ENCODE results near the gene SERTAD1. TPM values are rescaled to one million over a fixed set of nuclear protein-coding genes. Genes with fewer than 3 reads are reported as not detected.
"Not testable (repeated sequence)": the region's sequence is repeated elsewhere in the genome, so short reads cannot be mapped to it uniquely, and the experiment has no call there.

SERTAD1 gene
- total and polyA plus RNA-seq, 4 donors = 13.0 to 27.8 (median 17.7) TPM

DNA sequence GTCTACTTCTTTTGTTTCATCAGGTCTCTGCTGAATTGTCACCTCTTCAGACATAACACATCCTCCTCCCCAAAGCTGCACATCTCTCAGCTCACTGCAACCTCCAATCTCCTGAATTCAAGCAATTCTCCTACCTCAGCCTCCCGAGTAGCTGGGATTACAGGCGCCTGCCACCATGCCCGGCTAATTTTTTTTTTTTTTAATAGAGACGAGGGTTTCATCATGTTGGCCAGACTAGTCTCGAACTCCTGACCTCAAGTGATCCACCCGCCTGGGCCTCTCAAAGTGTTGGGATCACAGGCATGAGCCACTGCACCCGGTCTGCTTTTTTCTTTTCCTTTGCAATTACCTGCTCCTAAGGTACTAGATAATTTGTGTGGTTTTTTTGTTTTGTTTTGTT lies 7.0 kb upstream of the SERTAD1 start:
- ATAC-seq (ENCODE audit: low FRiP score); H3K27me3 ChIP-seq (ENCODE audit: control insufficient read depth in 1 of 2, insufficient read depth in 2 of 2, low read length in 1 of 2); H3K4me3 ChIP-seq (ENCODE audit: low read length in 2 of 2); DNase-seq; H3K9me3 ChIP-seq (ENCODE audit: control insufficient read depth, low read length); intact Hi-C loops (cut with DNase I); H3K36me3 ChIP-seq (ENCODE audit: control insufficient read depth in 1 of 2, insufficient read depth in 2 of 2, low read length in 1 of 2); H3K4me1 ChIP-seq (ENCODE audit: control insufficient read depth in 1 of 2, insufficient read depth in 2 of 2, low read length in 2 of 2): not testable (repeated sequence)
- peak overlapping the region; percentile 68 to 99 for H3K27ac ChIP-seq (ENCODE audit: low read depth in 1 of 2, low read length in 2 of 2)
- WGBS, 2 donors = 37 to 44% methylated on average over 7 of the region's 7 CpGs

DNA sequence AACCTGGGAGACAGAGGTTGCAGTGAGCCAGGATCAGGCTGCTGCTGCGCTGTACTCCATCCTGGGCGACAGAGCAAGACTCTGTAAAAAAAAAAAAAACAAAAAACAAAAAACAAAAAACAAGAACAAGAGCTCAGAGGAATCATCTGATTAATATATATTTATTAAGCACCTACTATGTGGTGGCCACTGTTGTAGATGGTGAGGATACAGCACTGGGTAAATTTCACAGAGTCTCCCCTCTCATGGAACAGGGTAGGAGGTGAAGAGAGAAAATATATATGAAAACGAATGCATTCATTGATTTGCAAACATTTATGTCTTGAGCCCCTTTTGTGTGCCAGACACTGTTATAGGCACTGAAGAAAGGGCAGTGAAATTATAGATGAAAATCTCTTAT lies 5.9 kb upstream of the SERTAD1 start:
- intact Hi-C loops (cut with DNase I) = no loop called here
- Histone ChIP-seq H3K9me3 (ENCODE audit: control insufficient read depth, low read length) (no peaks in the 10 kb centered on the region), H3K4me1 (ENCODE audit: control insufficient read depth in 1 of 2, insufficient read depth in 2 of 2, low read length in 2 of 2) (no peaks in the 10 kb centered on the region), H3K27ac (ENCODE audit: low read depth in 1 of 2, low read length in 2 of 2) (no peak overlapping the region), H3K36me3 (ENCODE audit: control insufficient read depth in 1 of 2, insufficient read depth in 2 of 2, low read length in 1 of 2) (no peaks in the 10 kb centered on the region), H3K4me3 (ENCODE audit: low read length in 2 of 2) (no peak overlapping the region), H3K27me3 (ENCODE audit: control insufficient read depth in 1 of 2, insufficient read depth in 2 of 2, low read length in 1 of 2) (no peaks in the 10 kb centered on the region)
- ATAC-seq (ENCODE audit: low FRiP score) = no peak
- no peak for DNase-seq
- 89% methylated on average over 3 of the region's 3 CpGs for WGBS, 2 donors

GRCh38 chr19:40430242-40430641 lies 4.5 kb upstream of the SERTAD1 start:
- H3K4me1 ChIP-seq (ENCODE audit: control insufficient read depth in 1 of 2, insufficient read depth in 2 of 2, low read length in 2 of 2); H3K27ac ChIP-seq (ENCODE audit: low read depth in 1 of 2, low read length in 2 of 2); H3K27me3 ChIP-seq (ENCODE audit: control insufficient read depth in 1 of 2, insufficient read depth in 2 of 2, low read length in 1 of 2); H3K36me3 ChIP-seq (ENCODE audit: control insufficient read depth in 1 of 2, insufficient read depth in 2 of 2, low read length in 1 of 2); H3K9me3 ChIP-seq (ENCODE audit: control insufficient read depth, low read length); intact Hi-C loops (cut with DNase I); H3K4me3 ChIP-seq (ENCODE audit: low read length in 2 of 2); DNase-seq; ATAC-seq (ENCODE audit: low FRiP score): not testable (repeated sequence)
- WGBS, 2 donors = 93% methylated on average over 10 of the region's 10 CpGs

DNA sequence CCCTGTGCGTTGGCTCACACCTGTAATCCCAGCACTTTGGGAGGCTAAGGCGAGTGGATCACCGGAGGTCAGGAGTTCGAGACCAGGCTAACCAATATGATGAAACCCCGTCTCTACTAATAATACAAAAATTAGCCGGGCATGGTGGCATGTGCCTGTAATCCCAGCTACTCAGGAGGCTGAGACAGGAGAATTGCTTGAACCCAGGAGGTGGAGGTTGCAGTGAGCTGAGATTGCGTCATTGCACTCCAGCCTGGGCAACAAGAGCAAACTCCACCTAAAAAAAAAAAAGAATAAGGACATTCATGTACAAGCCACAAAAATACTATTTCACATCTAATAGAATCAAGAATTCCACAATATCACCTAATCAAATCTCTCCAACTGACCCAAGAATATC lies 2.4 kb upstream of the SERTAD1 start:
- WGBS, 2 donors = 94 to 96% methylated on average over 7 of the region's 7 CpGs
- not testable (repeated sequence) for DNase-seq; ATAC-seq (ENCODE audit: low FRiP score); H3K27ac ChIP-seq (ENCODE audit: low read depth in 1 of 2, low read length in 2 of 2); H3K4me1 ChIP-seq (ENCODE audit: control insufficient read depth in 1 of 2, insufficient read depth in 2 of 2, low read length in 2 of 2); H3K27me3 ChIP-seq (ENCODE audit: control insufficient read depth in 1 of 2, insufficient read depth in 2 of 2, low read length in 1 of 2); H3K9me3 ChIP-seq (ENCODE audit: control insufficient read depth, low read length); H3K36me3 ChIP-seq (ENCODE audit: control insufficient read depth in 1 of 2, insufficient read depth in 2 of 2, low read length in 1 of 2); H3K4me3 ChIP-seq (ENCODE audit: low read length in 2 of 2)
- intact Hi-C loops (cut with DNase I) = loop anchor here in 1 of 2 donors (10.0 kb wide), 1 partner anchor 123 kb away; no protein-coding TSS in a partner anchor

GRCh38 chr19:40424637-40425449 lies 949 bp downstream of the SERTAD1 start:
- DNase-seq (no peak), ATAC-seq (ENCODE audit: low FRiP score) (no peak)
- H3K4me3 ChIP-seq (ENCODE audit: low read length in 2 of 2) = peak overlapping the region; percentile 74 to 88
- H3K27me3 ChIP-seq (ENCODE audit: control insufficient read depth in 1 of 2, insufficient read depth in 2 of 2, low read length in 1 of 2) = no peaks in the 10 kb centered on the region
- peaks cover 0 to 4% of the 10 kb centered on the region in 2 donors for H3K36me3 ChIP-seq (ENCODE audit: control insufficient read depth in 1 of 2, insufficient read depth in 2 of 2, low read length in 1 of 2)
- H3K27ac ChIP-seq (ENCODE audit: low read depth in 1 of 2, low read length in 2 of 2) = peak overlapping the region; percentile 99 to 100
- no peaks in the 10 kb centered on the region for H3K4me1 ChIP-seq (ENCODE audit: control insufficient read depth in 1 of 2, insufficient read depth in 2 of 2, low read length in 2 of 2)
- intact Hi-C loops (cut with DNase I) = loop anchor here (1.0 to 10.0 kb wide), 3 partner anchors 19 to 120 kb away; partner anchors contain the start of genes C19orf47 (in 1 of the 2), PLD3 (in 1 of the 2) and SERTAD3 (in 1 of the 2)
- no peaks in the 10 kb centered on the region for H3K9me3 ChIP-seq (ENCODE audit: control insufficient read depth, low read length)
- WGBS, 2 donors = 0 to 1% methylated on average over 28 of the region's 28 CpGs

GRCh38 chr19:40423938-40424337 lies 1.9 kb downstream of the SERTAD1 start:
- Histone ChIP-seq H3K4me1 (ENCODE audit: control insufficient read depth in 1 of 2, insufficient read depth in 2 of 2, low read length in 2 of 2) (no peaks in the 10 kb centered on the region), H3K27me3 (ENCODE audit: control insufficient read depth in 1 of 2, insufficient read depth in 2 of 2, low read length in 1 of 2) (no peaks in the 10 kb centered on the region), H3K4me3 (ENCODE audit: low read length in 2 of 2) (no peak overlapping the region), H3K9me3 (ENCODE audit: control insufficient read depth, low read length) (no peaks in the 10 kb centered on the region), H3K27ac (ENCODE audit: low read depth in 1 of 2, low read length in 2 of 2) (no peak overlapping the region), H3K36me3 (ENCODE audit: control insufficient read depth in 1 of 2, insufficient read depth in 2 of 2, low read length in 1 of 2) (peaks cover 0 to 4% of the 10 kb centered on the region in 2 donors)
- intact Hi-C loops (cut with DNase I) = loop anchor here (5.0 to 10.0 kb wide), 2 partner anchors 77 to 119 kb away; partner anchors contain the start of genes C19orf47 (in 1 of the 2) and PLD3 (in 1 of the 2)
- ATAC-seq (ENCODE audit: low FRiP score) (no peak), DNase-seq (no peak)
- 89 to 92% methylated on average over 6 of the region's 6 CpGs for WGBS, 2 donors

GRCh38 chr19:40422748-40423566 lies 2.8 kb downstream of the SERTAD1 start:
- intact Hi-C loops (cut with DNase I) = loop anchor here (5.0 to 10.0 kb wide), 2 partner anchors 76 to 118 kb away; partner anchors contain the start of genes C19orf47 (in 1 of the 2) and PLD3 (in 1 of the 2)
- DNase-seq (no peak), ATAC-seq (ENCODE audit: low FRiP score) (no peak)
- H3K4me3 ChIP-seq (ENCODE audit: low read length in 2 of 2) = no peak overlapping the region
- 85 to 88% methylated on average over 31 of the region's 31 CpGs for WGBS, 2 donors
- no peak overlapping the region for H3K27ac ChIP-seq (ENCODE audit: low read depth in 1 of 2, low read length in 2 of 2)
- no peaks in the 10 kb centered on the region for H3K27me3 ChIP-seq (ENCODE audit: control insufficient read depth in 1 of 2, insufficient read depth in 2 of 2, low read length in 1 of 2)
- no peaks in the 10 kb centered on the region for H3K4me1 ChIP-seq (ENCODE audit: control insufficient read depth in 1 of 2, insufficient read depth in 2 of 2, low read length in 2 of 2)
- H3K36me3 ChIP-seq (ENCODE audit: control insufficient read depth in 1 of 2, insufficient read depth in 2 of 2, low read length in 1 of 2) = peaks cover 0 to 4% of the 10 kb centered on the region in 2 donors
- H3K9me3 ChIP-seq (ENCODE audit: control insufficient read depth, low read length) = no peaks in the 10 kb centered on the region

- Histone ChIP-seq H3K4me3 (ENCODE audit: low read length in 2 of 2) (no peak overlapping the region), H3K9me3 (ENCODE audit: control insufficient read depth, low read length) (no peaks in the 10 kb centered on the region), H3K27me3 (ENCODE audit: control insufficient read depth in 1 of 2, insufficient read depth in 2 of 2, low read length in 1 of 2) (no peaks in the 10 kb centered on the region), H3K27ac (ENCODE audit: low read depth in 1 of 2, low read length in 2 of 2) (no peak overlapping the region), H3K36me3 (ENCODE audit: control insufficient read depth in 1 of 2, insufficient read depth in 2 of 2, low read length in 1 of 2) (peaks cover 0 to 4% of the 10 kb centered on the region in 2 donors), H3K4me1 (ENCODE audit: control insufficient read depth in 1 of 2, insufficient read depth in 2 of 2, low read length in 2 of 2) (no peaks in the 10 kb centered on the region)
- DNase-seq = no peak
- 67% methylated on average over 16 of the region's 16 CpGs for WGBS, 2 donors
- no peak for ATAC-seq (ENCODE audit: low FRiP score)
- intact Hi-C loops (cut with DNase I) = loop anchor here (1.0 to 10.0 kb wide), 3 partner anchors 21 to 117 kb away; partner anchors contain the start of genes C19orf47 (in 1 of the 2) and PLD3 (in 1 of the 2)
These were observed 3.6 kb downstream of the SERTAD1 start for GRCh38 chr19:40421993-40422747.
